NCI-H82 (cell line): ENCODE data around the gene PIAS1.
"Not testable (repeated sequence)": the region's sequence is repeated elsewhere in the genome, so short reads cannot be mapped to it uniquely, and the experiment has no call there.

ENCODE experiments used
- DNase-seq: peaks from one replicate; lab custom pipeline; 2025; lab: John Stamatoyannopoulos, UW

The PIAS1 gene

GRCh38 chr15:68218847-68219798 lies 165.0 kb downstream of the PIAS1 start:
- peak; percentile 34 for DNase-seq

- DNase-seq, result no peak
Measured at GRCh38 chr15:68220489-68220888, 166.4 kb downstream of the PIAS1 start.

- peak; percentile 70 for DNase-seq
Measured at GRCh38 chr15:68220967-68221366, 166.9 kb downstream of the PIAS1 start.

GRCh38 chr15:68221530-68222431 lies 167.7 kb downstream of the PIAS1 start:
- DNase-seq, result not testable (repeated sequence)

- not testable (repeated sequence) for DNase-seq
Measured at GRCh38 chr15:68222432-68222743, 168.3 kb downstream of the PIAS1 start.

- no peak for DNase-seq
Measured at GRCh38 chr15:68223171-68223570, 169.1 kb downstream of the PIAS1 start.

- DNase-seq, result no peak
Measured at GRCh38 chr15:68224108-68224507, 170.0 kb downstream of the PIAS1 start.

- DNase-seq, result peak; percentile 25
Measured at GRCh38 chr15:68224546-68225250, 170.6 kb downstream of the PIAS1 start.

- DNase-seq, result not testable (repeated sequence)
Measured at GRCh38 chr15:68225442-68225841, 171.3 kb downstream of the PIAS1 start.

GRCh38 chr15:68227643-68228142 lies 173.6 kb downstream of the PIAS1 start:
- no peak for DNase-seq

GRCh38 chr15:68228143-68228970 lies 174.2 kb downstream of the PIAS1 start:
- DNase-seq, result peak; percentile 51

- no peak for DNase-seq
Measured at GRCh38 chr15:68228971-68229385, 174.9 kb downstream of the PIAS1 start.

- DNase-seq, result peak; percentile 92
Measured at GRCh38 chr15:68229386-68230156, 175.5 kb downstream of the PIAS1 start, which contains the start of gene CLN6. Gene CLN6 (minus strand): TSS chr15:68229728. CDS start chr15:68229584, 144 bp downstream.

- DNase-seq, result peak; percentile 69
Measured at GRCh38 chr15:68230157-68231100, 176.3 kb downstream of the PIAS1 start.

GRCh38 chr15:68231102-68231818 lies 177.1 kb downstream of the PIAS1 start:
- peak; percentile 99 for DNase-seq

- DNase-seq, result peak; percentile 28
Measured at GRCh38 chr15:68232449-68232848, 178.3 kb downstream of the PIAS1 start.

GRCh38 chr15:68232937-68233336 lies 178.8 kb downstream of the PIAS1 start:
- DNase-seq, result peak; percentile 35

GRCh38 chr15:68234060-68234459 lies 179.9 kb downstream of the PIAS1 start:
- no peak for DNase-seq
